ENCODE data around the gene GART. TPM values are rescaled to one million over a fixed set of nuclear protein-coding genes. Genes with fewer than 3 reads are reported as not detected.

Gene GART
- total and polyA plus RNA-seq, 10 of the 15 experiments (the other 5 are each of a cell fraction or from before 2014, with no cell fraction given): 44.7 to 178 (median 106) TPM

DNA sequence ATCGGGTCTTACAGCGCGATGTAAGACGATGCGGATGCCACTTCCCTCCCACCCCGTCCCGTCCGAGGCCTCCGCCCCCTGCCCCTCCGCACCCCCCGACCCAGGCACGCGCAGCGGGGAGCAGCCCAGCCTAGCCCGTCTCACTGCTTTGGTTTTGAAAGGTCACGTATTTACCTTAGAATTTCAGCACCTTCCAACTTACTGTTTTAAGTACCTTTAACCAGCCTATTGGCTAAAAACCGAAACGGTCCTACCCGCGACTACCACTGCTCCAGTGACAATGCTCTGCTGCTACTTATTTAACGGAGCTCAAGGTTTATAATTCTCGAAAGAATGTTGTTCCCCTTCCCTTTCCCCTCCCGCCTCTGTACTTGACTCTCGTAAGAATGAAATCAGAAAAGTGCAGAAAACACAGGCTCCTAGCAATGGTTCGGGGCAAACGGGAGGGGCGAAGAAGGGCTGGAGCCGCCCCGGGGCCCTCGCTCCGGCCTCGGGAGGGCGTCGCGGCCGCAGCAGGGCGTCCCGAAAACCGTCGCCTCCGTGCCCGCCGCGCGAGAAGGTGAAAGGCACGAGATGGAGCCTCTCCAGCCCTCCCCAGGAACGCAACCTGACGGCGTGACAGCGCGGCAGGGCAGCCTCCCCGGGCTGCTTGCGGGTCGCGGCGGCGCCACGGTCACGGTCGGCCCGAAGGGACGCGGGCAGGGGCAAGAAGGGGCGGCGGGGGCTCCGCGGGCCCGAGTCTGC, 62.8 kb downstream of the GART start (continued):
- TF ChIP-seq HCFC1 (IDR thresholded peaks at IDR 0.05; ENCODE audit: low read length): no peak
- no peak for TF ChIP-seq KLF5 (IDR thresholded peaks at IDR 0.05; ENCODE audit: partially characterized antibody)
- TF ChIP-seq TBL1XR1 (IDR thresholded peaks at IDR 0.05; ENCODE audit: low read depth, low read length): no peak
- no peak for TF ChIP-seq CBFB (IDR thresholded peaks at IDR 0.05; ENCODE audit: low read depth)
- TF ChIP-seq CREM (IDR thresholded peaks at IDR 0.05; ENCODE audit: low read depth): no peak
- TF ChIP-seq NFYA (IDR thresholded peaks at IDR 0.05; ENCODE audit: borderline replicate concordance, low read depth, low read length): no peak
- TF ChIP-seq EGR1 (IDR thresholded peaks at IDR 0.05; ENCODE audit: borderline replicate concordance in 1 of 2, low read depth in 2 of 2, low read length in 2 of 2): no peak
- no peak for TF ChIP-seq ZNF592 (IDR thresholded peaks at IDR 0.05)
- TF ChIP-seq SRF (IDR thresholded peaks at IDR 0.05; ENCODE audit: low read depth in 2 of 2, low read length in 2 of 2): no peak
- 0 out of 2 replicates have a peak, but pooled peaks have one; percentile 18 for TF ChIP-seq NBN (IDR thresholded peaks at IDR 0.05)
- TF ChIP-seq ZBTB4 (CRISPR knock-in tag; IDR thresholded peaks at IDR 0.05): no peak
- TF ChIP-seq GATAD2B (conservative IDR thresholded peaks at IDR 0.05; ENCODE audit: low read depth): peak; percentile 75
- no peak for TF ChIP-seq USF2 (IDR thresholded peaks at IDR 0.05; ENCODE audit: borderline replicate concordance, low read depth, low read length)
- TF ChIP-seq PRDM15 (CRISPR knock-in tag; IDR thresholded peaks at IDR 0.05): no peak
- TF ChIP-seq BRCA1 (IDR thresholded peaks at IDR 0.05; ENCODE audit: low read depth, low read length): no peak
- no peak for TF ChIP-seq IRF4 (IDR thresholded peaks at IDR 0.05; ENCODE audit: low read depth, low read length)
- TF ChIP-seq, protein P1, sequence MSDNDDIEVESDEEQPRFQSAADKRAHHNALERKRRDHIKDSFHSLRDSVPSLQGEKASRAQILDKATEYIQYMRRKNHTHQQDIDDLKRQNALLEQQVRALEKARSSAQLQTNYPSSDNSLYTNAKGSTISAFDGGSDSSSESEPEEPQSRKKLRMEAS (IDR thresholded peaks at IDR 0.05; ENCODE audit: low read depth, low read length): peak; percentile 12; the same call in 1 of the 2 replicates
- no peak for TF ChIP-seq PAX5 (IDR thresholded peaks at IDR 0.05; ENCODE audit: borderline replicate concordance, low read depth, low read length)

Data from GM12878 (cell line).